Heart right ventricle (tissue), 16 donors: ENCODE measurements around the gene BCL2. TPM values are rescaled to one million over a fixed set of nuclear protein-coding genes. Genes with fewer than 3 reads are reported as not detected.

Source experiments
- ATAC-seq, 8 donors: fragments of 200-7000 bp; cut with Tn5 transposase; one replicate each; pipeline ENCODE4 v1.9.1; 2020; ENCODE audit warnings: mild to moderate bottlenecking in 8 of 8, moderate library complexity in 8 of 8, moderate number of reproducible peaks in 1 of 8
- DNase-seq, 2 donors: peaks; one replicate each; pipeline ENCODE4 v3.0.0-alpha.2; 2020
- H3K27ac ChIP-seq, 10 donors: fragments of 200-600 bp; sonication (generic) in 2 of 10; one replicate each; pipeline versions ENCODE4 v1.5.0 to v1.8.0; 2020 to 2022; ENCODE audit warnings: mild to moderate bottlenecking in 3 of 10
- H3K27me3 ChIP-seq, 7 donors: fragments of 200-600 bp; one replicate each; pipeline ENCODE4 v1.8.0; 2021 to 2022; ENCODE audit warnings: mild to moderate bottlenecking in 2 of 7
- H3K36me3 ChIP-seq, 9 donors: fragments of 200-600 bp; sonication (generic) in 1 of 9; one replicate each; pipeline versions ENCODE4 v1.5.0 to v1.8.0; 2020 to 2022; ENCODE audit warnings: mild to moderate bottlenecking in 2 of 9
- H3K4me1 ChIP-seq, 9 donors: fragments of 200-600 bp; sonication (generic) in 1 of 9; one replicate each; pipeline versions ENCODE4 v1.5.0 to v1.8.0; 2020 to 2022; ENCODE audit warnings: mild to moderate bottlenecking in 4 of 9
- H3K4me3 ChIP-seq, 10 donors: fragments of 200-600 bp; sonication (generic) in 2 of 10; one replicate each; pipeline versions ENCODE4 v1.5.0 to v1.8.0; 2020 to 2022; ENCODE audit warnings: mild to moderate bottlenecking in 7 of 10, moderate library complexity in 2 of 10
- H3K9me3 ChIP-seq, 11 donors: fragments of 200-600 bp in 10 of 11; sonication (generic) in 2 of 11; one replicate each; pipeline versions ENCODE4 v1.5.0 to v1.8.0; 2013 to 2022; ENCODE audit warnings: mild to moderate bottlenecking in 2 of 11, control low read depth in 1 of 11, moderate library complexity in 1 of 11
- WGBS, 2 donors: extraction: QIAGEN DNeasy Blood & Tissue Kit; methylation state at CpG; one replicate each; pipeline ENCODE4 v1.1.7; 2013; ENCODE audit warnings: inconsistent platforms in 1 of 2; 5-methylcytosine and 5-hydroxymethylcytosine counted together
- intact Hi-C, 10 donors: fragments of 100-400 bp; cut with DNase I; formaldehyde crosslinking; loops; one replicate each; pipeline versions ENCODE4 v1.11.1 to v1.14.2; 2022
- polyA plus RNA-seq, 2 donors: library from polyadenylated mRNA; stranded (reverse); fragments of 200-250 nt; gene quantifications; one replicate each; pipeline ENCODE4 v1.2.3, GENCODE V29; 2013
- total RNA-seq, 10 donors: library from RNA; stranded (reverse); fragmentation: NEBNext Ultra II Directional in 3 of 10; extraction: Animal tissue kit (Norgen Biotek cat#: 25700) in 3 of 10; gene quantifications; one replicate each; pipeline versions ENCODE4 v1.2.1 to v1.2.4, GENCODE V29; 2021 to 2023
- TF ChIP-seq, protein P1 (sequence below), 9 donors: fragments of 200-600 bp; sonication (generic) in 2 of 9; IDR thresholded peaks; one replicate each; pipeline versions ENCODE4 v1.5.0 to v1.8.0; 2021 to 2022; ENCODE audit warnings: antibody characterized with exemption in 9 of 9, mild to moderate bottlenecking in 5 of 9, moderate library complexity in 1 of 9
- donor health status: Arrhythmogenic right ventricular cardiomyopathy.
- donor health status: ischemic (EF 13 %, LVEDD 7.1; RV severe dilation, severe dysfunction).
- donor health status: healthy with polysubstance abuse.
- donor health status: DM: no; HTN: yes; CAD: no.
- donor health status: DM: no; HTN: no; CAD: no.
- donor health status: ischemic (EF 25% LVEDD 6.9; RV normal size, moderate dysfunction).
- donor health status: ischemic (EF 25% LVEDD 5.7; RV mildly dilated, moderate dysfunction).
- donor health status: healthy.
- donor health status: DM: yes; HTN: yes; CAD: no.
- donor health status: Ischemic cardiomyopathy.
- donor health status: ischemic (EF 35%, LVEDD 5.7; RV mildly dilated, moderate dysfunction).
- donor health status: nonischemic (EF 11% LVEDD 7.7; RV severe dilation, severe dysfunction).
- donor health status: DM: yes; HTN: yes; CAD: no.
- donor health status: PGD.
- donor health status: ischemic (EF 29% LVEDD 5.4; RV normal size, mild dysfunction).
- donor health status: nonischemic (EF 23%, LVEDD 6.1; RV moderate dilation, normal function).

Gene BCL2
- total and polyA plus RNA-seq, 12 donors, result 1.5 to 23.1 (median 9.6) TPM

DNA sequence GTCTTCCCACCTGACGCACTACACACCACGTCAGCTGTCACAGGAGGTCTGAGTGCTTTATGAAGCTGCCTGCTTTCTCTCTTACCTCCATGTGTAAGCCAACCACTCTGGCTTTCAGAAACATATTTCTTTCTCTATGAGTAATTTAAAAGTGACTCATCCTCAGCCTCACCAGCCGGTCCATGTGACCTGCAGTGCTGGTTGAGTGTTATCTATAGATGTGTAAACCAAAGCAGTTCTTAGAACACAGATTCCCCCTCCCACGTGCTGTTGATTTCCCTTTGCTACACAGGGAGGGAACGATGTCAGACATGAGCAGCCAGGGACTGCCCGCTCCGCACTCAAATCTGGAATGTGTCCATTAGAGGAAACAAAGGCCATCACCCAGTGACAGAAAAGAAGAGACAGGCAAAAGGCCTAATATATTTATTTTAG lies 157.8 kb downstream of the BCL2 start:
- Histone ChIP-seq H3K27ac (peak overlapping the region in 7 of 10 donors; percentile 43 to 86 (median 72)), H3K36me3 (no peaks in the 10 kb centered on the region), H3K9me3 (no peaks in the 10 kb centered on the region), H3K27me3 (no peaks in the 10 kb centered on the region), H3K4me3 (no peak overlapping the region), H3K4me1 (peaks cover 11 to 56% (median 28%) of the 10 kb centered on the region in 9 donors)
- intact Hi-C loops, result no loop called here
- TF ChIP-seq, protein P1, sequence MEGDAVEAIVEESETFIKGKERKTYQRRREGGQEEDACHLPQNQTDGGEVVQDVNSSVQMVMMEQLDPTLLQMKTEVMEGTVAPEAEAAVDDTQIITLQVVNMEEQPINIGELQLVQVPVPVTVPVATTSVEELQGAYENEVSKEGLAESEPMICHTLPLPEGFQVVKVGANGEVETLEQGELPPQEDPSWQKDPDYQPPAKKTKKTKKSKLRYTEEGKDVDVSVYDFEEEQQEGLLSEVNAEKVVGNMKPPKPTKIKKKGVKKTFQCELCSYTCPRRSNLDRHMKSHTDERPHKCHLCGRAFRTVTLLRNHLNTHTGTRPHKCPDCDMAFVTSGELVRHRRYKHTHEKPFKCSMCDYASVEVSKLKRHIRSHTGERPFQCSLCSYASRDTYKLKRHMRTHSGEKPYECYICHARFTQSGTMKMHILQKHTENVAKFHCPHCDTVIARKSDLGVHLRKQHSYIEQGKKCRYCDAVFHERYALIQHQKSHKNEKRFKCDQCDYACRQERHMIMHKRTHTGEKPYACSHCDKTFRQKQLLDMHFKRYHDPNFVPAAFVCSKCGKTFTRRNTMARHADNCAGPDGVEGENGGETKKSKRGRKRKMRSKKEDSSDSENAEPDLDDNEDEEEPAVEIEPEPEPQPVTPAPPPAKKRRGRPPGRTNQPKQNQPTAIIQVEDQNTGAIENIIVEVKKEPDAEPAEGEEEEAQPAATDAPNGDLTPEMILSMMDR (IDR thresholded peaks at IDR 0.05), result no peak
- ATAC-seq (peak; percentile 44 to 93 (median 90)), DNase-seq (peak in 1 of 2 donors; percentile 71)
- 23 to 26% methylated on average over 7 of the region's 7 CpGs for WGBS, 2 donors

GRCh38 chr18:63161032-63161760 lies 158.4 kb downstream of the BCL2 start:
- intact Hi-C loops, result no loop called here

GRCh38 chr18:63160172-63160995 lies 159.2 kb downstream of the BCL2 start:
- WGBS, 2 donors, result 82 to 86% methylated on average over 13 of the region's 13 CpGs
- TF ChIP-seq, protein P1 (IDR thresholded peaks at IDR 0.05), result no peak
- Histone ChIP-seq H3K36me3 (no peaks in the 10 kb centered on the region), H3K4me1 (peaks cover 14 to 61% (median 32%) of the 10 kb centered on the region in 9 donors), H3K9me3 (no peaks in the 10 kb centered on the region), H3K27ac (peak overlapping the region in 6 of 10 donors; percentile 25 to 86 (median 75)), H3K27me3 (no peaks in the 10 kb centered on the region), H3K4me3 (no peak overlapping the region)
- peak in 1 of 8 donors; percentile 7 for ATAC-seq
- intact Hi-C loops, result no loop called here
- no peak for DNase-seq

More at GRCh38 chr18:63161032-63161760, 158.4 kb downstream of the BCL2 start:
- H3K9me3 ChIP-seq, result no peaks in the 10 kb centered on the region
- H3K4me3 ChIP-seq, result peak overlapping the region in 1 of 10 donors; percentile 15
- WGBS, 2 donors, result 65 to 71% methylated on average over 7 of the region's 7 CpGs
- no peaks in the 10 kb centered on the region for H3K36me3 ChIP-seq
- DNase-seq (no peak), ATAC-seq (peak in 5 of 8 donors; percentile 3 to 52 (median 40))
- no peaks in the 10 kb centered on the region for H3K27me3 ChIP-seq
- H3K4me1 ChIP-seq, result peaks cover 11 to 56% (median 28%) of the 10 kb centered on the region in 9 donors
- TF ChIP-seq, protein P1 (IDR thresholded peaks at IDR 0.05), result no peak
- H3K27ac ChIP-seq, result peak overlapping the region in 7 of 10 donors; percentile 43 to 86 (median 72)

DNA sequence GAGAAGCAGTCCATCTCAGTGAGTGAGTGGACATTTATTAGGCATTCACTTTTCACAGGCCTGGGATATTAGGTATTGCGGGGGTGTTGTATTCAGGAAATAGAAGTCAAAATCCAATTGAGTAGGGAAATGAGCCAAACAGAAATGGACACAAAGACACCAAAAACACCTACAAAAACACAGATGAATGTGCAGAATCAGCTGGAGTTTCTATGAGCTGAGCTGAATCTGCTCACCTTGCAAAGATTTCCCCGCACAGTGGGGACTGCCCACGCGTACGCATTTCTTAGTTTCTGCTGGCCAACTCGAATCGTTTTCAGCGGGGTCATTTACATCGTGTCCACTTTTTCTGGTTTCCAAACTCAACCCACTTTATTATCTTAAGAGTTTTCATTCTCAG lies 160.0 kb downstream of the BCL2 start:
- H3K27ac ChIP-seq, result peak overlapping the region in 1 of 10 donors; percentile 86
- peaks cover 16 to 69% (median 39%) of the 10 kb centered on the region in 9 donors for H3K4me1 ChIP-seq
- H3K4me3 ChIP-seq, result no peak overlapping the region
- TF ChIP-seq, protein P1 (IDR thresholded peaks at IDR 0.05), result no peak
- H3K9me3 ChIP-seq, result no peaks in the 10 kb centered on the region
- no peaks in the 10 kb centered on the region for H3K27me3 ChIP-seq
- ATAC-seq (no peak), DNase-seq (no peak)
- 92 to 93% methylated on average over 9 of the region's 9 CpGs for WGBS, 2 donors
- no peaks in the 10 kb centered on the region for H3K36me3 ChIP-seq
- intact Hi-C loops, result loop anchor here in 5 of 10 donors (5.0 to 10.0 kb wide), 4 partner anchors 65 to 142 kb away; no protein-coding TSS in a partner anchor
